ENCODE data around the gene PKD1.

PKD1 gene

DNA sequence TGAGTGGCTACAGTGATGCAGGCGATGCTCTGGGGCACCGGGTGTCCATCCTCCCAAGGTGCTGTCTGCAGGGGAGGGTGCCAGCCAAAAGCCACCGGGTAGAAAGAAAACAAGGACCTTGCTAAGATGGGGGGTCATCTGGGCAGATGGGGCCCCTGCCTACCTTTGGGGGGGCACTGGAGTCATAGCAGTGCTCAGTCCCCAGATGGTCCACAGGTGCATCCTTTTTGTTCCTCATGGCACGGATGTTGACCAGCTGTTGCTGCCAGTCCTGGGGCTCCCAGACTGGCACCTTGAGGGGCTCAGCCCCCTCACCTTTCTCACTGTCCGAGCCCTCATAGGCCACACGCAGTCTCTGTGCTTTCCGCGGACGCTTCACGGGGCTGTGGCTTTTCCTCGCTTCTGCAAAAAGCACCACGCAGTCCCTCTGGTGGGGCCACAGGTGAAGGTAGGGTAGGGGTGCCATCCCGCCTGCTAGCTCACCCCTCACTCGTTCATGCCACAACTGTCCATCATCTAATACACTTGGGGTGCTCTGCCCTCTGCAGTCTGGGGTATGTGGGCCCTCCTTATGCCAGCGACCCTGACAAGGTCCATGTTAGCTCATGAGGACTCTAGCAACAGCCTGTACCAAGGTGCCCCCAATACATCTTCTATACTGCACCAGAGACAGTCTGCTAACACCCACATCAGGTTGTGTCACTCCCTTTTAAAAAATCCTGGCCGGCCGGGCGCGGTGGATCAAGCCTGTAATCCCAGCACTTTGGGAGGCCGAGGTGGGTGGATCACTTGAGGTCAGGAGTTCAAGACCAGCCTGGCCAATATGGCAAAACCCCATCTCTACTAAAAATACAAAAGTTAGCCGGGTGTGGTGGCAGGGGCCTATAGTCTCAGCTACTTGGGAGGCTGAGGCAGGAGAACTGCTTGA is 89.5 kb downstream of the PKD1 start:
- no peak for DNase-seq

DNA sequence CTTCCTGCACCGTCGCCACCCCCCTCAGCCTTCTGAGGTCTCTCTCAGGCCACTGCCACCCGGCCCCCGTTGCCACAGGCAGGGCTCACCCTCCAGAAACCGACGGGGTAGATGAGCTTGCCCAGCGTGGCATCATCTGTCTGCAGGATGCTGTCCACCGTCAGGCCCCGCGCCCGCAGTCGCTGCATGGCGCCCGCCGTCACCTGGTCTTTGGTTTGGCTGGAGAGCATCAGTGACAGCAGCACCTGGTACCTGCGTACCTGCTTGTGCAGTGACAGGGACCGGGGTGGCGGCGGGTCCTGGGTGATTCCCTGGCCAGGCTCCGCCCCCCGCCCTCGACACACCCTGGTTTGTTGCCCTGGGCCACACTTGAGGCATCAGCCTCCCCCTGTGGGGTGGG is 91.2 kb downstream of the PKD1 start:
- no peak for DNase-seq

DNA sequence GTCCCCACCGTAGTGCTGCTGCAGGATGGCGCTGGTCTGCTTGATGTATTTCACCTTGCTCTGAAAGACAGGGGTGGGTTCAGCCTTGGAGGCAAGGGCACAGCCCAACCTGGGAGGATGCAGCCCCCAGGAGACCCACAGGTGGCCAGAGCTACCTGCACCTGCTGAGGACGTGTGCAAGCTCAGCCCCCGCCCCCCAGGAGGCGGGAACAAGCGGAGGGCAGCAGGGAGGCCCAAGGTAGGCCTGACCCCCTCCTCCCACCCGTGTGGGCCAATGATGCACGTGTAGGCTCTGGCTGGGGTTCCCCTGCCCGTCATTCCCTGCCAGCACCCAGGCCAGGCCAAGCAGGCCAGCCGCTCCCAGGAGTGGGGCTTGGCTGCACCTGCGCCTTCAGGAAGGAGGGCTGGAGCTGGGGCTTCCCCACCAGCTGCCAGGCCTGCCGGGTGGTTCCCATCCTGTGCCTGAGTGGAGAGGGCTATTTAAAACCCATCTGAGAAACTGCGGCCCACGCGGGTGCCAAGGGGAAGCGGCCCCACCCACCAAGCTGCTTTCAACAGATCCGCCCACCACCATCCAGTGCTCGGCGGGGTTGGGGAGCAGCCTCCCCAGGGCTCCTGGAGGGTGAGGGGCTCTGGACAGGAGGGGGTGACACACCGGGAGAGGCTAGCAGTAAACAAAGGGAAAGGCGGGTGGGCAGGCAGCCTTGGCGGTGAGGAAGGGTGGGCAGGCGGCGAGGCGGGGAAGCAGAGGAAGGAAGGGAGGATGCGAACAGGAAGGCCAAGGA is 91.8 kb downstream of the PKD1 start:
- no peak for DNase-seq

DNA sequence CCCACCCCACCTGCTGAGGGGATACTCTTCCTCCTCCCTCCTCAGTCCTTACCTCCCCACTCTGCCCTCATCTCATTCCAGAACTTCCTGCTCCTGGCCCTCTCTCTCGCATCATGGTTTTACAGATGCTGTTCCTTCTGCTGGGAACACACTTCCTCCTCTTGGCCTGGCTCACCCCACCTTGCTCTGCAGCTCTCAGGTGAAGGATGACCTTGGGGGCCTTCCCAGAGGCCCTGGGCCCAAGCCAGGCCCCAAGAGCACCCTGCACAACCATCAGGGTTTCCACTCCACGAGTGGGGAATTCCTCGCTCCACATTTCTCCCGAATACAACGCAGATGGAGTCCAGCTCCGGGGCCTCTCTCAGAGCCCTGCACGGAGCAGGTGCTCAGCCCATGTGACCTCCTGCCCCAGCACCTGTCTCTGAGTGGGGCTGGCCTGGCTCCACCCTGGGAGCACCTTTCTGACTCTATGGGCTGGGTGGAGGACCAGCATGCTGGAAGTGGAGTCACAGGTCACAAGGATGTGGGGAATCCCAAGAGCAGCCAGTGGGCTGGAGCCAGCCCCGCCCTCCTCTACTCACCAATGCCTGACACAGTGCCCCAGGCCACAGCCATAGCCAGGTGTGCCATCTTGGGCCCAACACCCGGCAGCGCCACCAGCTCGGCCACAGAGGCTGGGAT is 92.6 kb downstream of the PKD1 start:
- DNase-seq: no peak

DNA sequence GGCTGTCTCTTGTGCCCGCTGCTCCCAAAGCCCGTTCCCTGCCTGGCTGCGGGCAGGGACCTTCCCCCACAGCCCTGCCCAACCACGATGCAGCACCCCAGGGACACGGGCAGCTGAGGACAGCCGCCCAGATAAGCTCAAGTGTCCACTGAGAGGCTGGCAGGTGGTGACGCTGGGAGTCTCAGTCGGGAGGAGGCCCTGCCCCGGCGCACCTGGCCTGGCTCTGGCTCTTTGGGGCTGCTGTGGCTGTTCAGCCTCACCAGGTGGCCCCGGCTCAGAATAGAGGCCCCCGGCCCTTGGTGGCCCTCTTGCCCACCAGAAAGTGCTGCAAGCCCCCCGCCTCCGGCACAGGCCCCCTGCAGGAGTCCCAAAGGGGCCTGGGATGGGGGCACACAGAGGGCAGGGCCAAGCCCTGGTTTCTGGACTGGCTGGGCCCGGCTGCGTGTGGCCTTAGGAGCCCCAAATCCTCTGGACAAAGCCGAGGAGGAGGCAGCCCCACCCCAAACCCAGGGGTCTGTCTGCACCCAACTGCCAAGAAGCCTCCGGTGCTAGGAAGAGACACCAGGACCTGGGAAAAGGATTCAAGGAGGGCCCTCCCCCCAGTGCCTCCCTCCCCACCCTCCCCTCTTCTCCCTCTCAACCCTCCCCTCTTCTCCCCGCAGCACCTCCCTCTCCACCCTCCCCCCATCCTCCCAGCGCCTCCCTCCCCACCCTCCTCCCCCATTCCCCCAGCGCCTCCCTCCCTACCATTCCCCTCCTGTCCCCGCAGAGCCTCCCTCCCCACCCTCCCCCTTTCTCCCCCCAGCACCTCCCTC is 93.3 kb downstream of the PKD1 start:
- peak; percentile 57 for DNase-seq

GRCh38 chr16:2040787-2041522 is 94.7 kb downstream of the PKD1 start:
- no peak for DNase-seq

DNA sequence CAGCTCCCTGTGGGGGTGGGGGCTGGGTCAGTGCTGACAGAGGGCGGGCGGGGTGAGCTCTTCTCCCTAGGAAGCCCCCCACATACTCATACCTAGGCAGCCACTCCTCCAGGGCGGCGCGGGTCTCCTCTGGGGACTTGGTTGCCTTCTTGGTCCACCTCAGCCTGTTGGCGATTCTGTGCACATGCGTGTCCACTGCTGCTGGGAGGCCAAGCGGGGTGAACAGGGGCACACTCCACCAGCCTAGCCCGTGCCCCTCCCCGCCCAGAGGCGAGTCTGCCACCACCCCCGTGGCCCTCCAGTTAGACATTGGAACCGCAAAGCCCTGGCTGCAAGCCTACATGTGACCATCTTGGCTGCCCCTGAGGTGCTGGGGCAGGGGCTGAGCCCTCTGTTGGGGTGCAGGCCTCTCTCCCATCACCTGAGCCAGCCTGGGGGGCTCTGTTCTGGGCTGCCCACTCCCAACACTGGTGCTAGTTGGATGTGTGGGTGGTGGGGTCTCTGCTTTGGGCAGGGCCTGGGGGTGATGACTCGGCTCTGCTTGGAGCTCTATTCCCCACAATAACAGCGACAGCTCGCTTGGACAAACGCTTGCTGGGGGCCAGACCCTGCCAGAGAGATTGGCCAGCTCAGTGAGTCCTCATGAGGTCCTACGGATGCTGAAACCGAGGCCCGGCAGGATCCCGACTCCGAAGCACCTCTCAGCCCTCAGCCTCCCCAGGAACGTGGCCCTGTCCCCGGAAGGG is 95.5 kb downstream of the PKD1 start:
- DNase-seq: no peak

DNA sequence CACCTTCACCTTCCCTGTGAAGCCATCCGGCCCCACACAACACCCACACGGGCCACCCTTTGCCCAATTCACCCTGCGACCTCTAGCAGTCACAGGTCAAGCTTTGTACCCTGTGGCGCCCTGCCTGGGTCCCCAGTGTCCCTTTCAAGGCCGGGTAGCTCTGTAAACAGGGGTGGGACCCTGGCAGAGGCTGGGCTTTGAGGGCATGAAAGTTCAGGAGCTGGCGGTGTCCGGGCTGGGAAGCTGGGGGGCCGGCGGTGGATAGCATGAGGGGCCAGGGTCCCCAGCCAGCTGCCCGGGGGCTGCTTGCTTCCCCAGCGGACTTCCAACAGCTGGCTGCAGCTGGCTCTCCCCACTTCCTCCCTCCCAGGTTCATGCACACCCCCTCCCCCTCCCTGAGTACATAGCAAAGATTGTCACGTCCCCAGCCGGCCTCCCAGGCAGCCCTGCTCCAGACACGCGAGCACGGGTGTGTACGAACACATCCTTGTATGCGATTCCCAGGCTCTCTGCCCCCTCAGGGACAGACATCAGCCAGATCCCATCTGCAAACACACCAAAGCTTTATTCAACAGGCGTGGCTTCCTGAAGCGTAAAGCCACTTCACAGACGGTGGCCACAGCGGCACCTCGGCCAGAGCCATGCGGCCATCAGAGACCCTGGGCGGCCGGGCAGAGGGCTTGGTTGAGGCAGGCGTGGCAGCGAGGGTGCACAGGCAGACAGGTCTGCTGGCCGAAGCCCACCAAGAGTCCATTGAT is 96.2 kb downstream of the PKD1 start:
- peak; percentile 99 for DNase-seq
